Measurements from ENCODE around the gene TERT.

GRCh38 chr5:1343315-1343751, 48.5 kb upstream of the TERT start:
- TF ChIP-seq POLR2A (IDR thresholded peaks at IDR 0.05) = no peak
- TF ChIP-seq EP300 (IDR thresholded peaks at IDR 0.05; ENCODE audit: low read depth) = no peak
- no peak for TF ChIP-seq CTCF (IDR thresholded peaks at IDR 0.05)
- no peak for TF ChIP-seq POLR2AphosphoS5 (IDR thresholded peaks at IDR 0.05)
